C4-2B (cell line): ENCODE data around the gene PIK3C2G.

ENCODE experiments used
- ZFX ChIP-seq: fragments of 450-650 bp; IDR thresholded peaks from 2 replicates; pipeline ENCODE4 v1.6.1; 2017
- TF ChIP-seq, protein P1 (sequence below): fragments of 450-650 bp; conservative IDR thresholded peaks from 2 replicates; pipeline ENCODE4 v1.5.1; 2017; ENCODE audit warnings: mild to moderate bottlenecking

- TF ChIP-seq, protein P1, sequence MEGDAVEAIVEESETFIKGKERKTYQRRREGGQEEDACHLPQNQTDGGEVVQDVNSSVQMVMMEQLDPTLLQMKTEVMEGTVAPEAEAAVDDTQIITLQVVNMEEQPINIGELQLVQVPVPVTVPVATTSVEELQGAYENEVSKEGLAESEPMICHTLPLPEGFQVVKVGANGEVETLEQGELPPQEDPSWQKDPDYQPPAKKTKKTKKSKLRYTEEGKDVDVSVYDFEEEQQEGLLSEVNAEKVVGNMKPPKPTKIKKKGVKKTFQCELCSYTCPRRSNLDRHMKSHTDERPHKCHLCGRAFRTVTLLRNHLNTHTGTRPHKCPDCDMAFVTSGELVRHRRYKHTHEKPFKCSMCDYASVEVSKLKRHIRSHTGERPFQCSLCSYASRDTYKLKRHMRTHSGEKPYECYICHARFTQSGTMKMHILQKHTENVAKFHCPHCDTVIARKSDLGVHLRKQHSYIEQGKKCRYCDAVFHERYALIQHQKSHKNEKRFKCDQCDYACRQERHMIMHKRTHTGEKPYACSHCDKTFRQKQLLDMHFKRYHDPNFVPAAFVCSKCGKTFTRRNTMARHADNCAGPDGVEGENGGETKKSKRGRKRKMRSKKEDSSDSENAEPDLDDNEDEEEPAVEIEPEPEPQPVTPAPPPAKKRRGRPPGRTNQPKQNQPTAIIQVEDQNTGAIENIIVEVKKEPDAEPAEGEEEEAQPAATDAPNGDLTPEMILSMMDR: no peak
- TF ChIP-seq ZFX: no peak
Measured at GRCh38 chr12:18284386-18284785, 23.1 kb downstream of the PIK3C2G start.
